ENCODE data around the gene MEF2D. TPM values are rescaled to one million over a fixed set of nuclear protein-coding genes. Genes with fewer than 3 reads are reported as not detected.

The MEF2D gene
- total RNA-seq, 2 experiments from 2014 or later = 155 to 162 TPM

- Histone ChIP-seq H3K4me3 (ENCODE audit: low read length) (no peak overlapping the region), H3K36me3 (ENCODE audit: insufficient read depth, low read length) (no peaks in the 10 kb centered on the region), H3K27ac (ENCODE audit: low read depth in 1 of 2, low read length in 2 of 2) (no peak overlapping the region), H3K4me1 (ENCODE audit: insufficient read depth, low read length) (no peaks in the 10 kb centered on the region), H3K27me3 (ENCODE audit: control insufficient read depth in 1 of 2, insufficient read depth in 2 of 2, low read length in 2 of 2) (no peaks in the 10 kb centered on the region), H3K9me3 (ENCODE audit: control insufficient read depth in 1 of 2, insufficient read depth in 1 of 2, low read length in 2 of 2) (no peaks in the 10 kb centered on the region)
- Mint-ChIP-seq H3K9me3 (no peaks in the 10 kb centered on the region), H3K4me3 (no peak overlapping the region), H3K27me3 (no peaks in the 10 kb centered on the region), H3K27ac (no peak overlapping the region), H3K4me1 (ENCODE audit: low read depth) (peaks cover 8% of the 10 kb centered on the region), H3K36me3 (ENCODE audit: low read depth) (no peaks in the 10 kb centered on the region)
- intact Hi-C loops (cut with DNase I, micrococcal nuclease) = no loop called here
- POLR2A ChIA-PET = interaction anchor here (1.1 to 2.3 kb wide), 2 partner anchors 11 to 15 kb away, joined by 4 to 10 read pairs; partner anchors contain the start of gene MEF2D
- TF ChIP-seq, protein P1, sequence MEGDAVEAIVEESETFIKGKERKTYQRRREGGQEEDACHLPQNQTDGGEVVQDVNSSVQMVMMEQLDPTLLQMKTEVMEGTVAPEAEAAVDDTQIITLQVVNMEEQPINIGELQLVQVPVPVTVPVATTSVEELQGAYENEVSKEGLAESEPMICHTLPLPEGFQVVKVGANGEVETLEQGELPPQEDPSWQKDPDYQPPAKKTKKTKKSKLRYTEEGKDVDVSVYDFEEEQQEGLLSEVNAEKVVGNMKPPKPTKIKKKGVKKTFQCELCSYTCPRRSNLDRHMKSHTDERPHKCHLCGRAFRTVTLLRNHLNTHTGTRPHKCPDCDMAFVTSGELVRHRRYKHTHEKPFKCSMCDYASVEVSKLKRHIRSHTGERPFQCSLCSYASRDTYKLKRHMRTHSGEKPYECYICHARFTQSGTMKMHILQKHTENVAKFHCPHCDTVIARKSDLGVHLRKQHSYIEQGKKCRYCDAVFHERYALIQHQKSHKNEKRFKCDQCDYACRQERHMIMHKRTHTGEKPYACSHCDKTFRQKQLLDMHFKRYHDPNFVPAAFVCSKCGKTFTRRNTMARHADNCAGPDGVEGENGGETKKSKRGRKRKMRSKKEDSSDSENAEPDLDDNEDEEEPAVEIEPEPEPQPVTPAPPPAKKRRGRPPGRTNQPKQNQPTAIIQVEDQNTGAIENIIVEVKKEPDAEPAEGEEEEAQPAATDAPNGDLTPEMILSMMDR (IDR thresholded peaks at IDR 0.05) = no peak
- no peak for ATAC-seq (ENCODE audit: poor library complexity)
- CTCF ChIA-PET = interaction anchor here (1.1 to 1.4 kb wide), 2 partner anchors 9 to 35 kb away, joined by 3 to 5 read pairs; no protein-coding TSS in a partner anchor
- no peak for DNase-seq
Observed at GRCh38 chr1:156515956-156516355, 15.4 kb upstream of the MEF2D start.

GRCh38 chr1:156513185-156513584 is 12.6 kb upstream of the MEF2D start:
- intact Hi-C loops (cut with DNase I, micrococcal nuclease) = no loop called here
- peaks cover 21% of the 10 kb centered on the region for H3K4me1 Mint-ChIP-seq (ENCODE audit: low read depth)

GRCh38 chr1:156511644-156512043 is 11.1 kb upstream of the MEF2D start:
- CTCF ChIA-PET = no interaction called here
- Mint-ChIP-seq H3K27me3 (no peaks in the 10 kb centered on the region), H3K4me1 (ENCODE audit: low read depth) (peaks cover 34% of the 10 kb centered on the region), H3K27ac (no peak overlapping the region), H3K4me3 (no peak overlapping the region), H3K9me3 (no peaks in the 10 kb centered on the region), H3K36me3 (ENCODE audit: low read depth) (no peaks in the 10 kb centered on the region)
- intact Hi-C loops (cut with DNase I, micrococcal nuclease) = no loop called here
- Histone ChIP-seq H3K4me3 (ENCODE audit: low read length) (no peak overlapping the region), H3K27me3 (ENCODE audit: control insufficient read depth in 1 of 2, insufficient read depth in 2 of 2, low read length in 2 of 2) (no peaks in the 10 kb centered on the region), H3K27ac (ENCODE audit: low read depth in 1 of 2, low read length in 2 of 2) (no peak overlapping the region), H3K9me3 (ENCODE audit: control insufficient read depth in 1 of 2, insufficient read depth in 1 of 2, low read length in 2 of 2) (no peaks in the 10 kb centered on the region), H3K36me3 (ENCODE audit: insufficient read depth, low read length) (no peaks in the 10 kb centered on the region), H3K4me1 (ENCODE audit: insufficient read depth, low read length) (peaks cover 13% of the 10 kb centered on the region)
- ATAC-seq (ENCODE audit: poor library complexity) (no peak), DNase-seq (peak in 1 of 14 experiments; percentile 48)
- POLR2A ChIA-PET = no interaction called here
- TF ChIP-seq, protein P1 (IDR thresholded peaks at IDR 0.05) = no peak

More at GRCh38 chr1:156513185-156513584, 12.6 kb upstream of the MEF2D start:
- DNase-seq (no peak), ATAC-seq (ENCODE audit: poor library complexity) (no peak)
- no peak overlapping the region for H3K27ac ChIP-seq (ENCODE audit: low read depth in 1 of 2, low read length in 2 of 2)
- H3K4me1 ChIP-seq (ENCODE audit: insufficient read depth, low read length) = peaks cover 8% of the 10 kb centered on the region
- no peaks in the 10 kb centered on the region for H3K27me3 ChIP-seq (ENCODE audit: control insufficient read depth in 1 of 2, insufficient read depth in 2 of 2, low read length in 2 of 2)
- H3K27me3 Mint-ChIP-seq = no peaks in the 10 kb centered on the region
- no peaks in the 10 kb centered on the region for H3K9me3 ChIP-seq (ENCODE audit: control insufficient read depth in 1 of 2, insufficient read depth in 1 of 2, low read length in 2 of 2)
- no peaks in the 10 kb centered on the region for H3K9me3 Mint-ChIP-seq
- H3K36me3 ChIP-seq (ENCODE audit: insufficient read depth, low read length) = no peaks in the 10 kb centered on the region
- ChIA-PET CTCF (no interaction called here), POLR2A (interaction anchor here (1.2 kb wide), 1 partner anchor 12 kb away, joined by 5 read pairs; no protein-coding TSS in a partner anchor)
- H3K27ac Mint-ChIP-seq = no peak overlapping the region
- TF ChIP-seq, protein P1 (IDR thresholded peaks at IDR 0.05) = no peak
- H3K4me3 ChIP-seq (ENCODE audit: low read length) = no peak overlapping the region
- H3K4me3 Mint-ChIP-seq = no peak overlapping the region
- no peaks in the 10 kb centered on the region for H3K36me3 Mint-ChIP-seq (ENCODE audit: low read depth)

Data from CD4-positive, alpha-beta T cell (primary cell).